Peyer's patch (tissue), 4 donors: Measurements from ENCODE around the gene BCL2L11. TPM values are rescaled to one million over a fixed set of nuclear protein-coding genes. Genes with fewer than 3 reads are reported as not detected.

ENCODE experiments used
- DNase-seq, 3 donors: peaks; one replicate each; pipeline ENCODE4 v3.0.0-alpha.2; 2017 to 2019
- H3K27ac ChIP-seq, 4 donors: fragments of 200-600 bp; sonication (generic); one replicate each; pipeline ENCODE4 v1.5.1; 2016 to 2019
- H3K27me3 ChIP-seq, 2 donors: fragments of 200-600 bp; sonication (generic); one replicate each; pipeline ENCODE4 v1.5.1; 2019
- H3K36me3 ChIP-seq, 3 donors: fragments of 200-600 bp; sonication (generic); one replicate each; pipeline ENCODE4 v1.5.1; 2016 to 2019
- H3K4me1 ChIP-seq, 4 donors: fragments of 200-600 bp; sonication (generic); one replicate each; pipeline ENCODE4 v1.5.1; 2016 to 2019
- H3K4me3 ChIP-seq, 4 donors: fragments of 200-600 bp; sonication (generic); 1 replicate in 3 of 4; 2 replicates in 1 of 4; pipeline ENCODE4 v1.5.1; 2016 to 2019; ENCODE audit warnings: mild to moderate bottlenecking in 1 of 4
- H3K9me3 ChIP-seq, 4 donors: fragments of 200-600 bp; sonication (generic); one replicate each; pipeline ENCODE4 v1.5.1; 2016 to 2019; ENCODE audit warnings: mild to moderate bottlenecking in 1 of 4
- POLR2A ChIP-seq, 2 donors: fragments of 450-650 bp; IDR thresholded peaks; one replicate each; pipeline ENCODE4 v1.5.1; 2017; ENCODE audit warnings: antibody characterized with exemption in 2 of 2, mild to moderate bottlenecking in 2 of 2, moderate library complexity in 2 of 2
- total RNA-seq, 4 donors: library from RNA; depleted of rRNA; stranded (reverse); fragments of >200 nt; gene quantifications; one replicate each; pipeline ENCODE4 v1.1.0, GENCODE V29; 2016
- TF ChIP-seq, protein P1 (sequence below), 6 experiments: fragments of 450-650 bp in 4 of 6; fragments of 200-600 bp in 2 of 6; sonication (generic) in 1 of 6; IDR thresholded peaks; one replicate each; pipeline ENCODE4 v1.5.1; 2017 to 2019; ENCODE audit warnings: antibody characterized with exemption in 6 of 6, mild to moderate bottlenecking in 3 of 6, moderate library complexity in 1 of 6

Gene BCL2L11
- total RNA-seq, 4 donors from 2014 or later: 35.9 to 98.1 (median 62.2) TPM

DNA sequence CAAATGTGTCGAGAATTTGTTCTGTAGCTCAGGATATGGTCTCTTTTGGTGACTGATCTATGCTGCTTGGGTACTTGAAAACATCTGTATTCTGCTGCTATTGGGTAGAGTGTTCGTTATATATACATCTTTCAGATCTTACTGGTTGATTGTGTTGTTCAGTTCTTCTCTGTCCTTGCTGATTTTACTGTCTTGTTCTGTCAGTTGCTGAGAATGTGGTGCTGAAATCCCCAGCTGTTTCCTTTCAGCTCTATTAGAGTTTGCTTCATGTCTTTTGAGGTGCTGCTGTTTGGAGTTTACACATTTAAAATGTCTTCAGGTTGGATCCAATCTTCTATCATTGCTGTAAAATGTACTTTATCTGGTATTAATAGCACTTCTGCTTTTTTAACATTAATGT lies 12.9 kb downstream of the BCL2L11 start:
- TF ChIP-seq POLR2A (IDR thresholded peaks at IDR 0.05): no peak
- TF ChIP-seq, protein P1, sequence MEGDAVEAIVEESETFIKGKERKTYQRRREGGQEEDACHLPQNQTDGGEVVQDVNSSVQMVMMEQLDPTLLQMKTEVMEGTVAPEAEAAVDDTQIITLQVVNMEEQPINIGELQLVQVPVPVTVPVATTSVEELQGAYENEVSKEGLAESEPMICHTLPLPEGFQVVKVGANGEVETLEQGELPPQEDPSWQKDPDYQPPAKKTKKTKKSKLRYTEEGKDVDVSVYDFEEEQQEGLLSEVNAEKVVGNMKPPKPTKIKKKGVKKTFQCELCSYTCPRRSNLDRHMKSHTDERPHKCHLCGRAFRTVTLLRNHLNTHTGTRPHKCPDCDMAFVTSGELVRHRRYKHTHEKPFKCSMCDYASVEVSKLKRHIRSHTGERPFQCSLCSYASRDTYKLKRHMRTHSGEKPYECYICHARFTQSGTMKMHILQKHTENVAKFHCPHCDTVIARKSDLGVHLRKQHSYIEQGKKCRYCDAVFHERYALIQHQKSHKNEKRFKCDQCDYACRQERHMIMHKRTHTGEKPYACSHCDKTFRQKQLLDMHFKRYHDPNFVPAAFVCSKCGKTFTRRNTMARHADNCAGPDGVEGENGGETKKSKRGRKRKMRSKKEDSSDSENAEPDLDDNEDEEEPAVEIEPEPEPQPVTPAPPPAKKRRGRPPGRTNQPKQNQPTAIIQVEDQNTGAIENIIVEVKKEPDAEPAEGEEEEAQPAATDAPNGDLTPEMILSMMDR (IDR thresholded peaks at IDR 0.05): no peak
- H3K27ac ChIP-seq: no peak overlapping the region
- H3K27me3 ChIP-seq: no peaks in the 10 kb centered on the region
- peaks cover 0 to 11% (median 0%) of the 10 kb centered on the region in 3 donors for H3K36me3 ChIP-seq
- H3K9me3 ChIP-seq: no peaks in the 10 kb centered on the region
- no peak overlapping the region for H3K4me3 ChIP-seq
- H3K4me1 ChIP-seq: no peaks in the 10 kb centered on the region
- DNase-seq: no peak

DNA sequence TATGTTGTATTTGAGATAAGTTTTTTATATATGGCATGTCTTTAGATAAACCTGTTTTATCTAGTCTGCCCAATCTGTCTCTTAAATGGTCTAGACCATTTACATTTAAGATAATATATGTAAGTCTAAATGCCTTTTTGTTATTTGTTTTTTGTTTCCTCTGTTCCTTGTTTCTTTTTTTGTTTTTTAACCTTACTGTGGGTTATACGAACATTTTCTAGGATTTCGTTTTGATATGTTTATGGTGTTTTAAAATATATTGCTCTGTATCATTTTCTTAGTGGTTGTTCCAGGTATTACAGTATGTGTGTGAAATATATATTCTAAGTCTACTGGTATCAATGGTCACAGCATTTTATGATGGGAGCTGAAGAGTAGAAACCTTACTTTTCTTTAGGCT lies 13.3 kb downstream of the BCL2L11 start:
- H3K9me3 ChIP-seq: no peaks in the 10 kb centered on the region
- H3K27ac ChIP-seq: no peak overlapping the region
- no peak overlapping the region for H3K4me3 ChIP-seq
- H3K4me1 ChIP-seq: no peaks in the 10 kb centered on the region
- peaks cover 0 to 11% (median 0%) of the 10 kb centered on the region in 3 donors for H3K36me3 ChIP-seq
- no peaks in the 10 kb centered on the region for H3K27me3 ChIP-seq
- TF ChIP-seq, protein P1 (IDR thresholded peaks at IDR 0.05): peak in 4 of 6 experiments; percentile 20 to 34 (median 25)
- no peak for TF ChIP-seq POLR2A (IDR thresholded peaks at IDR 0.05)
- no peak for DNase-seq

DNA sequence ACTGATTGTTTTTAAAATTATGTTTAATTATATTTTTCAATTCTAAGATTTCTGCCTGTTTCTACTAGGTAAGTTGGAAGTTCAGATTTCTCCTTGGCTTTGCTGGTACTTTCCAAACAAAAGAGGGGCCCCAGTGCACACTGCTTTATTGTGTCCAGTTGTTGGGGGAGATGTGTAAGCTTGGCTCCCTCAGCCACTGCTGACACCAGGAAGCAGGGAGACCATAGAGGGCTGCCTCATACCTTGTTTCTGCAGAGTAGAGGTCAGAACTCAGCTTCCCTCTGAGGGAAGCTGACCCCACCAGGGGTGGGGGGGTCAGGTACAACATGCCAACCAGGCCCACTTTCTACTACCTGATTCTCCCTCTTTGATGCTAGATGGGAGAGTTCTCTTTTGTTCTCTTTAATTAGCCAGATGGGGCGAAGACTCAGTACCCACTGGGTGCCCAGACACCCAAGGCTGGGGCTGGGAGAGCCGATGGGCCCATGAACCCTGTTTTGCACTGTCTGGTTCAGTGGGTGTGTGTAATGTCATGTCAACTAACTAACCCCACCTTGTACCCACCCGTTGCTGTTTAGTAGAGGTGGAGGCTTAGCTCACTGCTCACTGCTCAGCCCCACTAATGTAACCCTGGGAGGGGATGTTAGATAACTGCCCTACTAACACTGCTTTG lies 14.7 kb downstream of the BCL2L11 start:
- TF ChIP-seq POLR2A (IDR thresholded peaks at IDR 0.05): no peak
- TF ChIP-seq, protein P1 (IDR thresholded peaks at IDR 0.05): no peak
- H3K4me3 ChIP-seq: no peak overlapping the region
- H3K27ac ChIP-seq: no peak overlapping the region
- H3K9me3 ChIP-seq: no peaks in the 10 kb centered on the region
- peaks cover 0 to 7% (median 0%) of the 10 kb centered on the region in 3 donors for H3K36me3 ChIP-seq
- H3K27me3 ChIP-seq: no peaks in the 10 kb centered on the region
- DNase-seq: no peak
- H3K4me1 ChIP-seq: no peaks in the 10 kb centered on the region

DNA sequence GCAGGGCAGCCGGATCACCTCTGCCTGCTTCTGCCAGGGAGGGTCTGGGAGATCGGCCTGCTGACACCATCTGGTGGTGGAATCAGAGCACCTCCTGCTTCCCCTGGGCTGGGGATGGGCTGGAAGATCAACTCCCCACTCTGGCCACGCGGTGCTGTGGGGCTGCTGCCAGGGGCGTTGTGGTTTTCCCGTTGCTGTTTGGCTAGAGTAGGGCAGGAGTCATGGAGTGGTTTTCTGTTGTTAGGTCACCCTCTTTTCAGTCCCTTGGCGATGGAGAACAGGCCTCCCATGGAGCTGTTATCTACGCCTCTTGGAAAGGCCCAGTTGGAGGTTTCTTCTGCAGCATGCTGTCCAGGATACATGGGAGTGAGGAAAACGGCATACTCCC lies 15.2 kb downstream of the BCL2L11 start:
- Histone ChIP-seq H3K4me3 (no peak overlapping the region), H3K9me3 (no peaks in the 10 kb centered on the region), H3K27me3 (no peaks in the 10 kb centered on the region), H3K36me3 (peaks cover 0 to 7% (median 0%) of the 10 kb centered on the region in 3 donors), H3K4me1 (no peaks in the 10 kb centered on the region), H3K27ac (no peak overlapping the region)
- DNase-seq: no peak
- TF ChIP-seq, protein P1 (IDR thresholded peaks at IDR 0.05): peak in 2 of 6 experiments; percentile 8 to 22
- no peak for TF ChIP-seq POLR2A (IDR thresholded peaks at IDR 0.05)

DNA sequence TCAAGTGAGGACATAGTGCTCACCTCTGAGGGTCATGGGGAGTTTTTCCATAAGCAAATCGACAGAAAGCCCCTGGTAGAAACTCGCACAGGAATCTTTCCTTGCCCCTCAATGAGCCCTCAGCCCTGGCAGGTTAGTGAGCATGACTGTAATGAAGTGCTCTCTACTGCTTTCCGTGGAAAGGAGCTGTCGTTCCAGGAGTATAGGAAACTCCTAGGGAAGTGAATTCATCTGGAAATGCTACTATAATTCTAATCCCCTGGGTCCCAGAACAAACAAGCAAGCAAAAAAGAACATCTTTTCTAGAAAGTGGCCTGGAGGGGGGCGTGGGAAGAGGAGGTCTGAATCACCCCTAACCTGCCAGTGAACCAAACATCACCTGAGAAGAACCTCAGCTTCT lies 18.1 kb downstream of the BCL2L11 start:
- H3K4me3 ChIP-seq: no peak overlapping the region
- TF ChIP-seq POLR2A (IDR thresholded peaks at IDR 0.05): no peak
- TF ChIP-seq, protein P1 (IDR thresholded peaks at IDR 0.05): no peak
- no peak for DNase-seq
- no peaks in the 10 kb centered on the region for H3K9me3 ChIP-seq
- H3K27ac ChIP-seq: no peak overlapping the region
- H3K27me3 ChIP-seq: no peaks in the 10 kb centered on the region
- peaks cover 0 to 7% (median 0%) of the 10 kb centered on the region in 3 donors for H3K36me3 ChIP-seq
- no peaks in the 10 kb centered on the region for H3K4me1 ChIP-seq
